ENCODE measurements around the gene FGF2.

The FGF2 gene

GRCh38 chr4:122826079-122826527, 528 bp upstream of the FGF2 start:
- TF ChIP-seq, protein P1, sequence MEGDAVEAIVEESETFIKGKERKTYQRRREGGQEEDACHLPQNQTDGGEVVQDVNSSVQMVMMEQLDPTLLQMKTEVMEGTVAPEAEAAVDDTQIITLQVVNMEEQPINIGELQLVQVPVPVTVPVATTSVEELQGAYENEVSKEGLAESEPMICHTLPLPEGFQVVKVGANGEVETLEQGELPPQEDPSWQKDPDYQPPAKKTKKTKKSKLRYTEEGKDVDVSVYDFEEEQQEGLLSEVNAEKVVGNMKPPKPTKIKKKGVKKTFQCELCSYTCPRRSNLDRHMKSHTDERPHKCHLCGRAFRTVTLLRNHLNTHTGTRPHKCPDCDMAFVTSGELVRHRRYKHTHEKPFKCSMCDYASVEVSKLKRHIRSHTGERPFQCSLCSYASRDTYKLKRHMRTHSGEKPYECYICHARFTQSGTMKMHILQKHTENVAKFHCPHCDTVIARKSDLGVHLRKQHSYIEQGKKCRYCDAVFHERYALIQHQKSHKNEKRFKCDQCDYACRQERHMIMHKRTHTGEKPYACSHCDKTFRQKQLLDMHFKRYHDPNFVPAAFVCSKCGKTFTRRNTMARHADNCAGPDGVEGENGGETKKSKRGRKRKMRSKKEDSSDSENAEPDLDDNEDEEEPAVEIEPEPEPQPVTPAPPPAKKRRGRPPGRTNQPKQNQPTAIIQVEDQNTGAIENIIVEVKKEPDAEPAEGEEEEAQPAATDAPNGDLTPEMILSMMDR (conservative IDR thresholded peaks at IDR 0.05; ENCODE audit: low read depth, low read length), result no peak
- DNase-seq (ENCODE audit: low read depth), result peak; percentile 22
- peak overlapping the region; percentile 82 for H3K4me3 ChIP-seq (ENCODE audit: low read depth, low read length)

DNA sequence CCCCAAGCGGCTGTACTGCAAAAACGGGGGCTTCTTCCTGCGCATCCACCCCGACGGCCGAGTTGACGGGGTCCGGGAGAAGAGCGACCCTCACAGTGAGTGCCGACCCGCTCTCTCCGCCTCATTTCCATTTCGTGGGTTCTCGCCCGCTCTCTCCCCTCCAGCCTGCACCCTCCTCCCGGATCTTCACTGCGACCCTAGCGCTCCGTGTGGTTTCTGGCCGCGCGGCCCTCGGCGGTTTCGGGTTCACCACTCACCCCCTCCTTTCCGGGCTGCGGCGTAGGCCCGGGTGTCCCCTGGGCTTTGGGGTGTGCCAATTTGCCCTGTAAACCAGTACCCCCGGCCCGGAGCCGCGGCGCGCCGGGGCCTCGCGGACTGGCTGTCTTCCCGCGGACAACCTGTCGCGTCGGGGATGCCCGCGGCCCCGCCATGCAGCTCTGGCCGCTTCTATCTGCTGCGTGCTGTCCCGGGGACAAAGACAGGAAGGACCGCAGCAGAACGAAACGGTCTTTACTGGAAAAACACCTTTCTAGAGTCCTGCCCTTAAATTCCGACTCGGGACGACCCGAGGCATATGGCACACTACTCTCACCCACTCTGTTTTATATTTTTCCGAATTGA, 737 bp downstream of the FGF2 start:
- DNase-seq (ENCODE audit: low read depth), result peak; percentile 39
- peak overlapping the region; percentile 82 for H3K4me3 ChIP-seq (ENCODE audit: low read depth, low read length)
- TF ChIP-seq, protein P1 (conservative IDR thresholded peaks at IDR 0.05; ENCODE audit: low read depth, low read length), result peak; percentile 30

- H3K4me3 ChIP-seq (ENCODE audit: low read depth, low read length), result peak overlapping the region; percentile 82
- TF ChIP-seq, protein P1 (conservative IDR thresholded peaks at IDR 0.05; ENCODE audit: low read depth, low read length), result peak; percentile 41
- peak; percentile 88 for DNase-seq (ENCODE audit: low read depth)
These were observed 1.4 kb downstream of the FGF2 start for GRCh38 chr4:122827879-122828601.

- no peak overlapping the region for H3K4me3 ChIP-seq (ENCODE audit: low read depth, low read length)
- TF ChIP-seq, protein P1 (conservative IDR thresholded peaks at IDR 0.05; ENCODE audit: low read depth, low read length), result no peak
- peak; percentile 41 for DNase-seq (ENCODE audit: low read depth)
These were observed 3.9 kb downstream of the FGF2 start for GRCh38 chr4:122830426-122831095.

- peak; percentile 41 for DNase-seq (ENCODE audit: low read depth)
- no peak overlapping the region for H3K4me3 ChIP-seq (ENCODE audit: low read depth, low read length)
These were observed 5.0 kb downstream of the FGF2 start for GRCh38 chr4:122831515-122832196.

DNA sequence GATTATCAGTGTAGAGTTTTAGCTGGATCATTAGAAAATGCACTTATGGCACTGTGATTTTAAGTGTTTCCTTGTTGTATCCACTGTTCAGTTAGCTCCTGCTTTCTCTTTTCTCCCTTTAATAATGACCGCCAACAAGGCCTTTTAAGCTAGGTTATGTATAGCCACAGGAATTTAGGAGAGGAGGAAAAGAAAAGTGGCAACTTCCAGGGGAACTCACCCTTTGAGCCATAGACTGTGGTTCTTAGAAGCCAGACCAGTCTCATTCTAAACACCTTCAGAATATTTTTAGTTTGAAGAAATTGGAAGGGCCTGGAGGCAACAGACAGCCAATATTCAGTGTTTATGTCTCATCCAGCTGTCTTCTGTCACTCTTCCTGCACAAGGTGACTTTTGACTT, 6.1 kb downstream of the FGF2 start:
- TF ChIP-seq, protein P1 (conservative IDR thresholded peaks at IDR 0.05; ENCODE audit: low read depth, low read length), result no peak
- peak; percentile 34 for DNase-seq (ENCODE audit: low read depth)
- H3K4me3 ChIP-seq (ENCODE audit: low read depth, low read length), result no peak overlapping the region

More at GRCh38 chr4:122831515-122832196, 5.0 kb downstream of the FGF2 start:
- TF ChIP-seq, protein P1 (conservative IDR thresholded peaks at IDR 0.05; ENCODE audit: low read depth, low read length), result no peak

Data from choroid plexus epithelial cell (primary cell).